B cell (primary cell): ENCODE data around the gene PLCB1. TPM values are rescaled to one million over a fixed set of nuclear protein-coding genes. Genes with fewer than 3 reads are reported as not detected.

Source experiments
- ATAC-seq: fragments of 200-7000 bp; cut with Tn5 transposase; one replicate; pipeline ENCODE4 v1.10.0; 2021; ENCODE audit warnings: low read depth, mild to moderate bottlenecking, moderate number of reproducible peaks, moderate library complexity
- CTCF ChIA-PET: fragments of 350-600 bp; sonication (Branson Sonifier 250); formaldehyde crosslinking; loops from one replicate; lab custom pipeline; 2021; ENCODE audit warnings: antibody characterized with exemption, inconsistent platforms; lab: Charles Lee
- POLR2A ChIA-PET: fragments of 350-600 bp; sonication (Branson Sonifier 250); formaldehyde crosslinking; loops from one replicate; lab custom pipeline; 2021; ENCODE audit warnings: antibody characterized with exemption; lab: Charles Lee
- DNase-seq: peaks from one replicate; pipeline ENCODE4 v3.0.0; 2013
- H2AFZ ChIP-seq: 2 replicates; pipeline ENCODE4 v1.6.1; 2012; ENCODE audit warnings: mild to moderate bottlenecking, low read depth, low read length; ENCODE audit not compliant: insufficient read depth, poor library complexity, severe bottlenecking
- H3K27ac ChIP-seq, 2 donors: 1 replicate in 1 of 2; 2 replicates in 1 of 2; pipeline ENCODE4 v1.5.1; 2012 to 2013; ENCODE audit warnings: low read length in 2 of 2, mild to moderate bottlenecking in 2 of 2, moderate library complexity in 1 of 2
- H3K27me3 ChIP-seq, 4 experiments: fragments of 200-600 bp in 1 of 4; sonication (generic) in 1 of 4; replicated peaks in 1 of 4; 1 replicate in 2 of 4; 2 replicates in 2 of 4; pipeline versions ENCODE4 v1.6.1 to v1.7.0; 2013 to 2016; ENCODE audit warnings: low read length in 3 of 4, mild to moderate bottlenecking in 2 of 4, mixed read lengths in 1 of 4, moderate library complexity in 1 of 4; ENCODE audit not compliant: insufficient read depth in 4 of 4, control insufficient read depth in 3 of 4; ENCODE audit errors: control extremely low read depth in 1 of 4
- H3K36me3 ChIP-seq, 2 experiments: replicated peaks in 1 of 2; 1 replicate in 1 of 2; 2 replicates in 1 of 2; pipeline versions ENCODE4 v1.6.1 to v1.7.1; 2013; ENCODE audit warnings: low read length in 1 of 2; ENCODE audit not compliant: insufficient read depth in 2 of 2, control insufficient read depth in 1 of 2; ENCODE audit errors: control extremely low read depth in 1 of 2, extremely low read depth in 1 of 2
- H3K4me1 ChIP-seq, 2 donors: fragments of 200-600 bp in 1 of 2; sonication (generic) in 1 of 2; 1 replicate in 1 of 2; 2 replicates in 1 of 2; pipeline versions ENCODE4 v1.5.1 to v1.6.1; 2013 to 2017; ENCODE audit warnings: low read length in 2 of 2; ENCODE audit not compliant: control insufficient read depth in 2 of 2, insufficient read depth in 2 of 2
- H3K4me2 ChIP-seq: replicated peaks from 2 replicates; pipeline ENCODE3; 2012; ENCODE audit warnings: mild to moderate bottlenecking, low read depth, low read length; ENCODE audit not compliant: poor library complexity, severe bottlenecking
- H3K4me3 ChIP-seq, 5 experiments: fragments of 200-600 bp in 1 of 5; sonication (generic) in 1 of 5; 1 replicate in 3 of 5; 2 replicates in 2 of 5; pipeline versions ENCODE4 v1.5.1 to v1.7.0; 2011 to 2016; ENCODE audit warnings: low read length in 4 of 5, mild to moderate bottlenecking in 4 of 5, low read depth in 2 of 5, control low read depth in 1 of 5, moderate library complexity in 1 of 5; ENCODE audit not compliant: insufficient read depth in 1 of 5; ENCODE audit errors: control extremely low read depth in 1 of 5, extremely low read depth in 1 of 5
- H3K79me2 ChIP-seq: fragments of 200-600 bp; sonication (generic); one replicate; pipeline ENCODE4 v1.6.0; 2016; ENCODE audit warnings: low read length; ENCODE audit not compliant: control insufficient read depth, insufficient read depth
- H3K9ac ChIP-seq: fragments of 200-600 bp; sonication (generic); 2 replicates; pipeline ENCODE4 v1.6.1; 2017; ENCODE audit warnings: mild to moderate bottlenecking, low read length, moderate library complexity
- H3K9me3 ChIP-seq, 3 donors: one replicate each; pipeline versions ENCODE4 v1.6.1 to v1.7.1; 2013; ENCODE audit warnings: low read length in 2 of 3; ENCODE audit not compliant: control insufficient read depth in 2 of 3, insufficient read depth in 1 of 3; ENCODE audit errors: control extremely low read depth in 1 of 3
- H4K20me1 ChIP-seq: 2 replicates; pipeline ENCODE4 v1.6.0; 2012; ENCODE audit warnings: mild to moderate bottlenecking, low read length; ENCODE audit not compliant: insufficient read depth, control insufficient read depth, poor library complexity, severe bottlenecking
- H3K27ac Mint-ChIP-seq: one replicate; pipeline ENCODE4 v1.8.0; 2021; ENCODE audit warnings: mixed read lengths
- H3K27me3 Mint-ChIP-seq: one replicate; pipeline ENCODE4 v1.8.0; 2021; ENCODE audit warnings: mixed read lengths
- H3K4me1 Mint-ChIP-seq: one replicate; pipeline ENCODE4 v1.8.0; 2021; ENCODE audit warnings: mixed read lengths
- H3K4me3 Mint-ChIP-seq: one replicate; pipeline ENCODE4 v1.8.0; 2021; ENCODE audit warnings: mixed read lengths
- H3K9me3 Mint-ChIP-seq: one replicate; pipeline ENCODE4 v1.8.0; 2022; ENCODE audit warnings: mixed read lengths; ENCODE audit not compliant: insufficient read depth
- EZH2 ChIP-seq: IDR thresholded peaks from 2 replicates; pipeline ENCODE4 v1.6.1; 2012; ENCODE audit warnings: borderline replicate concordance, low read depth, mild to moderate bottlenecking, moderate library complexity, low read length; ENCODE audit not compliant: insufficient read depth, poor library complexity, severe bottlenecking
- WGBS: methylation state at CpG from one replicate; pipeline ENCODE4 v1.1.5; 2013; ENCODE audit warnings: missing lambda C conversion rate; ENCODE audit not compliant: insufficient coverage; 5-methylcytosine and 5-hydroxymethylcytosine counted together
- intact Hi-C: fragments of 100-400 bp; cut with micrococcal nuclease; formaldehyde crosslinking; loops from one replicate; pipeline ENCODE4 v1.10.0; 2022
- polyA plus RNA-seq: library from polyadenylated mRNA; depleted of rRNA; stranded (reverse); fragments of >200 nt; gene quantifications from 2 replicates; pipeline ENCODE4 v1.2.3, GENCODE V29; 2012
- total RNA-seq, 2 donors: library from RNA; stranded (reverse); fragments of 120-200 nt in 1 of 2; gene quantifications; 1 replicate in 1 of 2; 2 replicates in 1 of 2; pipeline versions ENCODE4 v1.2.3 to v1.2.4, GENCODE V29; 2013 to 2022
- TF ChIP-seq, protein P1 (sequence below): fragments of 200-600 bp; IDR thresholded peaks from one replicate; pipeline ENCODE4 v1.8.0; 2022; ENCODE audit warnings: antibody characterized with exemption, mild to moderate bottlenecking

The PLCB1 gene
- total and polyA plus RNA-seq, 2 donors (not counting 1 experiment from before 2014, with no cell fraction given): 0.18 to 0.47 TPM

DNA sequence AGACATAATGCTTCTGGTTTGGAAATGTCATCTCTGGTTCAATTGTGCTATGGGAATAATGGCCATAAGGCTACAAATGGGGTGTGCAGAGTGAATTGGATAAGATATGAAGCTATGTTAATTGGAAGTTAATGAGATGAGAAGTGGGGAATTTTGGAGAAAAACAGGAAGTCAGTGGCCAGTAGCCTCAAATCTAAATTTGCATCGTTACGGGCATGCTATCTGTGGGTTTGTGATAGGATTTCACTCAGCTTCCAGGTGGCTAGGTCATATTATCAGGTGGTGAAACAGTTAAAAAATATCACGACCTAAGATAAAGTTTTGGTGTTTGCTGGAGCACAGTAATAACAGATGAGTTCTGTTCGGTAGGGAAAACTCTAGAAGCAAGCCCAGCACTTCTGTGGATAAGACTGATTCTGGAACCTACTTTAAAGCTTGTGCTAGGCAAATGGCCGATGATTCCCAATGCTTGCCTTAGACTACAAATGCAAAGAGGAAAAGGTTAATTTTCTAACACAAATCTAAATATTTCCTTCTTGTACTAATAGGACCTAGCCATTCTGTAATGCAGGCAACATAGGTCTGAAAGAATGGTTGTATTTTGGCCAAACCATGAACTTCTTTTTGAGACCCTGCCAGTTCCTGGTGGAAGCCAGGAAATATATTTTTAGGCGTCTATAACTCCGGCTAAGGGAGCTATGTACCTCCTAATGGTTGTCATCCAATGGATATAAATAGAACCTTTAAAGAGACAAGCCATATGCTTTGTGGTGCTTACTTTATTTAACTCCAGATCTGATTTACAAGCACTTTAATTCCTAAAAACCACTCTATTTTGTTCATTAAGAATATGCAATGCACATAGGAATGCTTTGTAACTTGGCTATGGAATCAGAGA is 111.0 kb downstream of the PLCB1 start:
- ChIA-PET POLR2A (no interaction called here), CTCF (no interaction called here)
- Mint-ChIP-seq H3K4me3 (no peak overlapping the region), H3K9me3 (no peaks in the 10 kb centered on the region), H3K27ac (no peak overlapping the region), H3K27me3 (no peaks in the 10 kb centered on the region), H3K4me1 (peaks cover 7% of the 10 kb centered on the region)
- 52% methylated on average over 5 of the region's 7 CpGs for WGBS
- H3K4me3 ChIP-seq: no peak overlapping the region
- no peaks in the 10 kb centered on the region for H3K79me2 ChIP-seq
- no peak overlapping the region for H3K27ac ChIP-seq
- TF ChIP-seq EZH2: no peak
- TF ChIP-seq, protein P1, sequence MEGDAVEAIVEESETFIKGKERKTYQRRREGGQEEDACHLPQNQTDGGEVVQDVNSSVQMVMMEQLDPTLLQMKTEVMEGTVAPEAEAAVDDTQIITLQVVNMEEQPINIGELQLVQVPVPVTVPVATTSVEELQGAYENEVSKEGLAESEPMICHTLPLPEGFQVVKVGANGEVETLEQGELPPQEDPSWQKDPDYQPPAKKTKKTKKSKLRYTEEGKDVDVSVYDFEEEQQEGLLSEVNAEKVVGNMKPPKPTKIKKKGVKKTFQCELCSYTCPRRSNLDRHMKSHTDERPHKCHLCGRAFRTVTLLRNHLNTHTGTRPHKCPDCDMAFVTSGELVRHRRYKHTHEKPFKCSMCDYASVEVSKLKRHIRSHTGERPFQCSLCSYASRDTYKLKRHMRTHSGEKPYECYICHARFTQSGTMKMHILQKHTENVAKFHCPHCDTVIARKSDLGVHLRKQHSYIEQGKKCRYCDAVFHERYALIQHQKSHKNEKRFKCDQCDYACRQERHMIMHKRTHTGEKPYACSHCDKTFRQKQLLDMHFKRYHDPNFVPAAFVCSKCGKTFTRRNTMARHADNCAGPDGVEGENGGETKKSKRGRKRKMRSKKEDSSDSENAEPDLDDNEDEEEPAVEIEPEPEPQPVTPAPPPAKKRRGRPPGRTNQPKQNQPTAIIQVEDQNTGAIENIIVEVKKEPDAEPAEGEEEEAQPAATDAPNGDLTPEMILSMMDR: no peak
- DNase-seq: no peak
- ATAC-seq: no peak
- no peak overlapping the region for H3K4me2 ChIP-seq
- no peak overlapping the region for H2AFZ ChIP-seq
- peaks cover 0 to 2% (median 0%) of the 10 kb centered on the region in 3 donors for H3K9me3 ChIP-seq
- intact Hi-C loops: no loop called here
- no peaks in the 10 kb centered on the region for H3K27me3 ChIP-seq
- no peaks in the 10 kb centered on the region for H3K36me3 ChIP-seq
- H3K9ac ChIP-seq: no peak overlapping the region
- H4K20me1 ChIP-seq: no peaks in the 10 kb centered on the region
- no peaks in the 10 kb centered on the region for H3K4me1 ChIP-seq

GRCh38 chr20:8244637-8245036 is 112.6 kb downstream of the PLCB1 start:
- H3K27ac ChIP-seq: no peak overlapping the region
- Mint-ChIP-seq H3K4me1 (peaks cover 5% of the 10 kb centered on the region), H3K9me3 (no peaks in the 10 kb centered on the region), H3K4me3 (no peak overlapping the region), H3K27me3 (no peaks in the 10 kb centered on the region), H3K27ac (no peak overlapping the region)
- no peak overlapping the region for H3K9ac ChIP-seq
- H4K20me1 ChIP-seq: no peaks in the 10 kb centered on the region
- H2AFZ ChIP-seq: no peak overlapping the region
- H3K27me3 ChIP-seq: no peaks in the 10 kb centered on the region
- intact Hi-C loops: no loop called here
- ATAC-seq (no peak), DNase-seq (no peak)
- H3K9me3 ChIP-seq: peaks cover 0 to 2% (median 0%) of the 10 kb centered on the region in 3 donors
- CTCF ChIA-PET: no interaction called here
- H3K4me1 ChIP-seq: no peaks in the 10 kb centered on the region
- H3K36me3 ChIP-seq: no peaks in the 10 kb centered on the region
- H3K4me3 ChIP-seq: no peak overlapping the region
- POLR2A ChIA-PET: no interaction called here
- no CpG with 5 or more reads among the region's 2 CpGs for WGBS
- H3K79me2 ChIP-seq: no peaks in the 10 kb centered on the region
- no peak overlapping the region for H3K4me2 ChIP-seq
- TF ChIP-seq, protein P1: no peak
